ENCODE measurements around the gene CHPF.

CHPF gene

GRCh38 chr2:219543596-219544358 is at the start of gene CHPF, which contains the start of gene TMEM198:
Gene CHPF (minus strand): TSS chr2:219543809. CDS start chr2:219543538, 271 bp downstream.
Gene TMEM198 (plus strand): TSS chr2:219544028. CDS start chr2:219544728, 700 bp downstream.
- peak; percentile 97 for DNase-seq (ENCODE audit: low read depth in 2 of 2)

GRCh38 chr2:219593154-219593553 is 49.5 kb upstream of the CHPF start:
- DNase-seq (ENCODE audit: low read depth in 2 of 2), result no peak

- no peak for DNase-seq (ENCODE audit: low read depth in 2 of 2)
Observed at GRCh38 chr2:219592736-219593135, 49.1 kb upstream of the CHPF start.

- no peak for DNase-seq (ENCODE audit: low read depth in 2 of 2)
Observed at GRCh38 chr2:219591091-219591490, 47.5 kb upstream of the CHPF start.

GRCh38 chr2:219581346-219581745 is 37.7 kb upstream of the CHPF start:
- no peak for DNase-seq (ENCODE audit: low read depth in 2 of 2)

- no peak for DNase-seq (ENCODE audit: low read depth in 2 of 2)
Observed at GRCh38 chr2:219578811-219579613, 35.4 kb upstream of the CHPF start.

GRCh38 chr2:219576505-219577388 is 33.1 kb upstream of the CHPF start:
- DNase-seq (ENCODE audit: low read depth in 2 of 2), result no peak

- DNase-seq (ENCODE audit: low read depth in 2 of 2), result no peak
Observed at GRCh38 chr2:219575566-219576504, 32.2 kb upstream of the CHPF start.

- DNase-seq (ENCODE audit: low read depth in 2 of 2), result no peak
Observed at GRCh38 chr2:219574484-219575311, 31.1 kb upstream of the CHPF start.

- no peak for DNase-seq (ENCODE audit: low read depth in 2 of 2)
Observed at GRCh38 chr2:219573166-219573565, 29.6 kb upstream of the CHPF start.

- DNase-seq (ENCODE audit: low read depth in 2 of 2), result no peak
Observed at GRCh38 chr2:219572237-219573001, 28.8 kb upstream of the CHPF start, which contains the start of gene INHA. Gene INHA (plus strand): TSS chr2:219572310. CDS start chr2:219572375, 65 bp downstream.

GRCh38 chr2:219571311-219572236 is 28.0 kb upstream of the CHPF start, which contains the start of gene OBSL1:
Gene OBSL1 (minus strand): TSS chr2:219571539. CDS start chr2:219571232, 307 bp downstream.
- peak; percentile 44 to 53 for DNase-seq (ENCODE audit: low read depth in 2 of 2)

- DNase-seq (ENCODE audit: low read depth in 2 of 2), result no peak
Observed at GRCh38 chr2:219570924-219571310, 27.3 kb upstream of the CHPF start.

GRCh38 chr2:219570194-219570923 is 26.8 kb upstream of the CHPF start:
- DNase-seq (ENCODE audit: low read depth in 2 of 2), result no peak

- DNase-seq (ENCODE audit: low read depth in 2 of 2), result no peak
Observed at GRCh38 chr2:219569635-219570034, 26.0 kb upstream of the CHPF start.

GRCh38 chr2:219569041-219569440 is 25.4 kb upstream of the CHPF start:
- DNase-seq (ENCODE audit: low read depth in 2 of 2), result no peak

GRCh38 chr2:219567791-219568361 is 24.3 kb upstream of the CHPF start:
- DNase-seq (ENCODE audit: low read depth in 2 of 2), result no peak

Data from fibroblast of skin of left quadriceps (primary cell).